Measurements from ENCODE around the gene SHCBP1L. TPM values are rescaled to one million over a fixed set of nuclear protein-coding genes. Genes with fewer than 3 reads are reported as not detected.
"Not testable (repeated sequence)": the region's sequence is repeated elsewhere in the genome, so short reads cannot be mapped to it uniquely, and the experiment has no call there.

SHCBP1L gene
- total RNA-seq, 2 experiments from 2014 or later = not detected

DNA sequence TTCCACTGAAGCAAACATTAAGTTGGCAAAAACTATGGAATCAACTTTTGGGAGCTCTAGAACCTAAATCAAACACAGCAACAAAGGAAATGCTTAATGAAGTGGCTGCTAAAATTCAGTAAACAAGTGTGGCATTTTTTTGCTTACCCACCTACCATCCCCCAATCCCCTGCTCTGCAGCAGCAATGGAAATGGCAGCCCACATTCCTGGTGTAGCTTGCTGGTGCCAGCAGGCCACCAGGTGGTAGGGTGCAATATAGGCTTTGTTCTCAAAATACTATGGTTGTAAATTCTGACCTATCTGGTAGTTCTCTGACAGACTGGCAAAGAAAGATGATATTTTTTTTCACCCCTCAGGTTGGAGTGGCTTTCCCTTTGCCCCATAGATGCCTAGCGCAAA, 42.8 kb downstream of the SHCBP1L start:
- Mint-ChIP-seq H3K4me1 (ENCODE audit: low read depth) (no peaks in the 10 kb centered on the region), H3K27ac (no peak overlapping the region), H3K36me3 (no peaks in the 10 kb centered on the region), H3K27me3 (peaks cover 2% of the 10 kb centered on the region), H3K9me3 (peaks cover 4% of the 10 kb centered on the region), H3K4me3 (no peak overlapping the region)
- POLR2A ChIA-PET = no interaction called here
- intact Hi-C loops (cut with micrococcal nuclease) = no loop called here
- DNase-seq = no peak
- CTCF ChIA-PET = no interaction called here

DNA sequence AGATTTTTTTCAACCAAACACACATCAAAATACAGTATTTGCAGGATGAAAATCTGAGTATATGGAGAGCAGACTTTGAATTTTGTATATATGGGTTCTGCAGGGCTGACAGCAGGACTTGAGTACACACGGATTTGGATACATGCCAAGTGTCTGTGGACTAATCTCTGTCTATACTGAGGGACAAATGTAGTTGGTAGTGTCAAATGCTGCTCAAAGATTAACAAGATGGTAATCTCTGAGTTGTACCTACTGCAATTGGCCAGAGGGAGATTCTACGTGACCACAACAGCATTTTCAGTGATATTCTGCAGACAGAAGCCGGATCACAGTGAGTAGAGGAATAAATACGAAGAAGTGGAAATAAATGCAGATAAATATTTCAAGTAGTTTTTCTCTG, 43.4 kb downstream of the SHCBP1L start:
- Mint-ChIP-seq H3K9me3 (peaks cover 4% of the 10 kb centered on the region), H3K4me1 (ENCODE audit: low read depth) (no peaks in the 10 kb centered on the region), H3K27ac (no peak overlapping the region), H3K4me3 (no peak overlapping the region), H3K27me3 (peaks cover 2% of the 10 kb centered on the region), H3K36me3 (no peaks in the 10 kb centered on the region)
- ChIA-PET POLR2A (no interaction called here), CTCF (no interaction called here)
- no peak for DNase-seq
- intact Hi-C loops (cut with micrococcal nuclease) = no loop called here

DNA sequence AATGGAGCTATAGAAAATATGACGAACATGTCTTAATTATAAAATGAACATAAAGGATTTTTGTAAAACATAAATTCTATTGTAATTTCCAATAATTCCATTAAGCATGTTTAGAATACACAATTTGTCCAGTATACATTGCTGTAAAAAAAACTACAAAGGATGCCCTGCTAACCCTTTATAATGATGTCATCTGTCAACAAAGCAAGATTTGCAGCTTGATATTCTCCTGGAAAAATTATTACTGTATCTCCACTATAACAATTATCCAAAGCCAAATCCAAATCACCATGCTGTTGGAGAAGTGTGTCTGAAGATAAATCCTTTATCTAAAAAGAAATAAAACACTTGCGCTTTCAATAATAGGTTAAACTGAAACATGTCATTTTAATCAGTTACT, 47.6 kb downstream of the SHCBP1L start:
- H3K4me1 Mint-ChIP-seq (ENCODE audit: low read depth) = no peaks in the 10 kb centered on the region
- CTCF ChIA-PET = interaction anchor here (1.4 kb wide), 1 partner anchor 123 kb away, joined by 3 read pairs; no protein-coding TSS in a partner anchor
- no peaks in the 10 kb centered on the region for H3K9me3 Mint-ChIP-seq
- H3K36me3 Mint-ChIP-seq = no peaks in the 10 kb centered on the region
- H3K27me3 Mint-ChIP-seq = no peaks in the 10 kb centered on the region
- no peak overlapping the region for H3K4me3 Mint-ChIP-seq
- POLR2A ChIA-PET = no interaction called here
- no peak for DNase-seq
- no peak overlapping the region for H3K27ac Mint-ChIP-seq
- intact Hi-C loops (cut with micrococcal nuclease) = no loop called here

DNA sequence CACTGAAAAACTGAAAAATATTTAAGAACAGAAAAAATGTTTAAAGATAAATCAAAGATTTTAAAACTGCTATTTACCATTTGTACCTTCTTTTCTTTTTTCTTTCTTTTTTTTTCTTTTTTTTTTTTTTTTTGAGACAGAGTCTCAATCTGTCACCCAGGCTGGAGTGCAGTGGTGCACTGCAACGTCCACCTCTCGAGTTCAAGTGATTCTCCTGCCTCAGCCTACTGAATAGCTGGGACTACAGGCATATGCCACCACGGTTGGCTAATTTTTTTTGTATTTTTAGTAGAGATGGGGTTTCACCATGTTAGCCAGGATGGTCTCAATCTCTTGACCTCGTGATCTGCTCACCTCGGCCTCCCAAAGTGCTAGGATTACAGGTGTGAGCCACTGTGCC, 51.0 kb downstream of the SHCBP1L start:
- H3K27ac Mint-ChIP-seq; intact Hi-C loops (cut with micrococcal nuclease); H3K4me1 Mint-ChIP-seq (ENCODE audit: low read depth); H3K9me3 Mint-ChIP-seq; H3K27me3 Mint-ChIP-seq; DNase-seq; H3K4me3 Mint-ChIP-seq; POLR2A ChIA-PET; H3K36me3 Mint-ChIP-seq; CTCF ChIA-PET: not testable (repeated sequence)

DNA sequence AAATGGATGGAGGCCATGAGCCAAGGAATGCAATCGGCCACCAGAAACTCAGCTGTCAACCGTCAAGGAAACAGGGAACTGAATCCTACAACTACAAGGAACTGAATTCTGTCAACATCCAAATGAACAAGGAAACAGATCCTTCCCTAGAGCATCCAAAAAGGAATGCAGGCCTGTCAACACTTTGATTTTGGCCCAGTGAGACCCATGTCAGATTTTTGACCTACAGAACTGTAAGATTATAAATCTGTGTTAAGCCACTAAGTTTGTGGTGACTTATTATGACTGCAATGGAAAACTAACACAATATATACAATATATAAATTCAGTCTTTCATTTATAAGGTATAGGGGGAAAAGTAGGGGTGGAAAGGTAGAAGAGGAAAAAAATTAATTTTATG, 55.3 kb downstream of the SHCBP1L start:
- CTCF ChIA-PET = no interaction called here
- POLR2A ChIA-PET = no interaction called here

DNA sequence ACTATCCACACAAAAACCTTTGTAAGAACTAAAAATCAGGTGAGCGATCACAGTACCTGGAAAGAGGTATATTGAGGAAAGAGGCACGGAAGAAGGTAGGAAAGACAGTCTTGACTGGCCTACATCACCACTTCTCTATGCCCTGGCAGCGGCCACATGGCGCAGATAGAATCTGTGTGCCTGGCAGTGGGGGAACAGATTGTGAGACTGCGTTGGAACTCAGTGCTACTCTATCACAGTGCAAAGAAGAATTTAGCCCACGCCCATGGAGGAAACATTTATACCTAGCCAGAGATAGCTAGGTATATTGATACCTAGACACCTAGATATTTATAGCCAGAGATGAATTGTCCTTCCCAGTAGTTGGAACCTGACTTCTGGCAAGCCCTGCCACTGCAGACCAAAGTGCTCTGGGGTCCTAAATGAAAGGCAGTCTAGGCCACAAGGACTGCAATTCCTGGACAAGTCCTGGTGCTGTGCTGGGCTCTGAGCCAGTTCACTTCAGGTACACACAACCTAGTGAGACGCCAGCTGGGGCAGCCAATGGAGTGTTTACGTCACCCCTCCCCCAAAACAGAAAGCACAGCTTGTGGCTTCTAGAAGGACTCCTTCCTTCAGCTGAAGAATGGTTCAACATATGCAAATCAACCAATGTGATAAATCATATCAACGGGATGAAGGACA, 61.9 kb downstream of the SHCBP1L start:
- CTCF ChIA-PET = no interaction called here

More for the DNA sequence above, 55.3 kb downstream of the SHCBP1L start:
- Mint-ChIP-seq H3K27me3 (no peaks in the 10 kb centered on the region), H3K4me1 (ENCODE audit: low read depth) (no peaks in the 10 kb centered on the region), H3K4me3 (no peak overlapping the region), H3K9me3 (peaks cover 10% of the 10 kb centered on the region), H3K36me3 (no peaks in the 10 kb centered on the region), H3K27ac (no peak overlapping the region)
- no peak for DNase-seq
- intact Hi-C loops (cut with micrococcal nuclease) = no loop called here

DNA sequence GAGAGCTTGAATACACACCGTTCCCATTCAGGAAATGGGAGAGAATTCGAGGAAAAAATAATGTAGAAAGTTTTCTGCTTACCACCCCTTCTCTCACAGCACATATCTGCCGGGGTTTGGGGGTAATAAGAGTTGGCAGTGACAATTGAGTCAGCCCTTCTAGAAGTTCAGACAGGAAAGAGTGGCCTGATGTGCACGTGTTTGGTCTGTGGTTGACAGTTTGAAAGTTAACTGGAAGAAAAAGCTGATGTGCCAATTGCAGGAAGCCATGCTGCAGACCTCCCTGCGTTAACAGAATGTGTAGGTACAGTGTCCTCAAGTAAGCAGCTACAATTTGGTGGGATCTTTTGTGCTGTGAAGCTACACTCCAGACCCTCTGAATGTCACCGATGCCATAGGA, 63.0 kb downstream of the SHCBP1L start:
- intact Hi-C loops (cut with micrococcal nuclease) = no loop called here

More for the DNA sequence above, 61.9 kb downstream of the SHCBP1L start:
- intact Hi-C loops (cut with micrococcal nuclease) = no loop called here
- H3K27ac Mint-ChIP-seq = no peak overlapping the region
- peaks cover 37% of the 10 kb centered on the region for H3K36me3 Mint-ChIP-seq
- H3K4me1 Mint-ChIP-seq (ENCODE audit: low read depth) = peaks cover 13% of the 10 kb centered on the region
- H3K27me3 Mint-ChIP-seq = no peaks in the 10 kb centered on the region
- DNase-seq = no peak
- H3K4me3 Mint-ChIP-seq = no peak overlapping the region
- H3K9me3 Mint-ChIP-seq = peaks cover 12% of the 10 kb centered on the region
- POLR2A ChIA-PET = interaction anchor here (0.6 kb wide), 1 partner anchor 282 kb away, joined by 7 read pairs; no protein-coding TSS in a partner anchor

DNA sequence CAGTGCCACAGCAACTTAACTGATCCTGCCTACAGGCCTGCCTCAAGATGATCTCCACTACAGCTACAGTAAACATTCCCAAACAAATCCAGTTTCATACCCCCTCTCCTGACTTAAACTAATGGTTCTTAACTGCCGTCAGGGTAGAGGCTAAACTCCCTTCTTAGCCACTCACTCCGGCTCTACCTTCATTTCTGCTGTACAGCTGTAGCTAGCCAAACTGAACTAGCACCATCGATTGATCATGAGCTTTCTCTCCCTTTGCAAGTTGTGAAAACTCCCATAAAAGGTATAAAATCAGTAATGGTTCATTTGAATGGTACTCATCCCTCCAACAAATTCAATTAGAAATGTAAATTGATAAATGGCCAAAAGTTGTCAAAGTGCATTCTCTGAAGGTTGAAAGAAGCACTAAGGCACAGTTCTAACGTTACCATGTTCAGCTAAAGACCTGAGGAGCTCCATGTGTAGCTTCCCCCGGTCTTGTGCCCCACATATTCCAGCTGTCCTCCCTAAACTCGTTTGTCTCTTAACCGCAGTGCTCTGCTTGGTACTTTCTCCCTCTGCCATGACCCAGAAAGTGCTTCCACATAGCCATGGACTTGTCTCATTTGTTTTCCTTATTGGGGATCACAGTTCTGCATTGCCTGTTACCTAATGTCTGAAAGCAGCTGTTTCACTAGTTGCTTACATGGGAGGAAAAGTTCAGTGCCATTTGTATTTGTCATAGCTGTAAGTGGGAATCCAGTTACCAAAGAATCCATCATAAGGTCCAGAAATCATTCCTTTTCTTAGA, 64.0 kb downstream of the SHCBP1L start:
- Mint-ChIP-seq H3K9me3 (peaks cover 6% of the 10 kb centered on the region), H3K4me1 (ENCODE audit: low read depth) (peaks cover 13% of the 10 kb centered on the region), H3K4me3 (no peak overlapping the region), H3K36me3 (peaks cover 54% of the 10 kb centered on the region), H3K27ac (no peak overlapping the region), H3K27me3 (no peaks in the 10 kb centered on the region)
- POLR2A ChIA-PET = interaction anchor here (0.7 to 1.9 kb wide), 4 partner anchors 24 to 167 kb away, joined by 3 to 4 read pairs (median 3); no protein-coding TSS in a partner anchor
- DNase-seq = no peak
- CTCF ChIA-PET = interaction anchor here (0.6 kb wide), 1 partner anchor 581 kb away, joined by 3 read pairs; no protein-coding TSS in a partner anchor
- intact Hi-C loops (cut with micrococcal nuclease) = no loop called here

More for the DNA sequence above, 63.0 kb downstream of the SHCBP1L start:
- DNase-seq = peak; percentile 43
- Mint-ChIP-seq H3K36me3 (peaks cover 46% of the 10 kb centered on the region), H3K4me1 (ENCODE audit: low read depth) (peaks cover 13% of the 10 kb centered on the region), H3K27ac (no peak overlapping the region), H3K4me3 (no peak overlapping the region), H3K9me3 (peaks cover 12% of the 10 kb centered on the region), H3K27me3 (no peaks in the 10 kb centered on the region)
- POLR2A ChIA-PET = interaction anchor here (0.7 to 1.9 kb wide), 2 partner anchors 25 to 165 kb away, joined by 3 to 4 read pairs; no protein-coding TSS in a partner anchor
- CTCF ChIA-PET = no interaction called here

DNA sequence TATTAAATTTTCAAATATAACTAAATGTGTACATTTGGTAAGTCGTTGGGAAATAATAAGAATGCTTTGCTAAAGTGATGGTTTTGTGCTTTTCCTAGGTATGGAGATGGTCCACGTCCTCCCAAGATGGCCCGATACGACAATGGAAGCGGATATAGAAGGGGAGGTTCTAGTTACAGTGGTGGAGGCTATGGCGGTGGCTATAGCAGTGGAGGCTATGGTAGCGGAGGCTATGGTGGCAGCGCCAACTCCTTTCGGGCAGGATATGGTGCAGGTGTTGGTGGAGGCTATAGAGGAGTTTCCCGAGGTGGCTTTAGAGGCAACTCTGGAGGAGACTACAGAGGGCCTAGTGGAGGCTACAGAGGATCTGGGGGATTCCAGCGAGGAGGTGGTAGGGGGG, 66.0 kb downstream of the SHCBP1L start:
- peaks cover 68% of the 10 kb centered on the region for H3K36me3 Mint-ChIP-seq
- CTCF ChIA-PET = no interaction called here
- H3K4me3 Mint-ChIP-seq = no peak overlapping the region
- POLR2A ChIA-PET = no interaction called here
- peaks cover 2% of the 10 kb centered on the region for H3K9me3 Mint-ChIP-seq
- intact Hi-C loops (cut with micrococcal nuclease) = no loop called here
- H3K4me1 Mint-ChIP-seq (ENCODE audit: low read depth) = peaks cover 11% of the 10 kb centered on the region
- H3K27me3 Mint-ChIP-seq = no peaks in the 10 kb centered on the region
- H3K27ac Mint-ChIP-seq = no peak overlapping the region
- no peak for DNase-seq

DNA sequence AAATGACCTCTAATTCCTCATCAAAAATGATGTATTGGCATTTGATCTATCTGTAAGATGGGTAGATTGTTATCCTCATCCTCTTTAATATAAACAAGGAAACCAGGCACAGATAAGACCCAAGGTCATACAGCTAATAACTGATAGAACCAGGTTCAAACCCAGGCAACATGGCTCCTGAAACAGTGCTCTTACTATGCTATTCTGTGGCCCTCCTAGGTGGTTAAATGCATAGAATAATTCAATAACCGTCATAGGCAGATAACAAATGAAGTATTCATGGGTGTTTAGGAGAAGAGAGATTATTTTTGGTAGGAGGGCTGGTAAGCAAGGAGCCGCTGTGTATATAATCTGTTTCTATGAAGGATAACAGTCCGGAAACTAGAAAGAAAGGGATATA, 67.4 kb downstream of the SHCBP1L start:
- Mint-ChIP-seq H3K27me3 (no peaks in the 10 kb centered on the region), H3K27ac (no peak overlapping the region), H3K4me1 (ENCODE audit: low read depth) (peaks cover 11% of the 10 kb centered on the region), H3K4me3 (no peak overlapping the region), H3K9me3 (peaks cover 2% of the 10 kb centered on the region), H3K36me3 (peaks cover 78% of the 10 kb centered on the region)
- CTCF ChIA-PET = no interaction called here
- intact Hi-C loops (cut with micrococcal nuclease) = no loop called here
- POLR2A ChIA-PET = no interaction called here
- DNase-seq = no peak

DNA sequence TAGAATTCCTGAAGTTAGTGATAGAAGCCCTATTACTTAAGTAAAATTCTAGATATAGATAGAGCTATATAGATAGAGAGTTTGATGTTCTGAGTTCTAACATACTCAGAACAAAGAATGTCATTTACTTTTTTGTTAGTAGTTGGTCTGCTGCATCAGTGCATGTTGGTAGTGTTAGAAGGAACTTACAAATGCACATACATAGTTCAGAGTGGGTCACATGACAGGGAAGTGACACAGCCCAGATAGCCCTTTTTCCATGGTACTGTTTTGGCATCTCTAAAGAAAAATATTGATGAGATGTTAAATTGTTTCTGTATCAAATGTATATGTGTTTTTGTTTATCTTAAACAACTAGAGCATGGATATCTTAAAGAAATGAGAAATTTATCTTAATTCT, 68.1 kb downstream of the SHCBP1L start:
- POLR2A ChIA-PET = no interaction called here
- Mint-ChIP-seq H3K4me3 (no peak overlapping the region), H3K9me3 (no peaks in the 10 kb centered on the region), H3K36me3 (peaks cover 79% of the 10 kb centered on the region), H3K4me1 (ENCODE audit: low read depth) (peaks cover 9% of the 10 kb centered on the region), H3K27me3 (no peaks in the 10 kb centered on the region), H3K27ac (no peak overlapping the region)
- intact Hi-C loops (cut with micrococcal nuclease) = no loop called here
- CTCF ChIA-PET = no interaction called here
- no peak for DNase-seq

DNA sequence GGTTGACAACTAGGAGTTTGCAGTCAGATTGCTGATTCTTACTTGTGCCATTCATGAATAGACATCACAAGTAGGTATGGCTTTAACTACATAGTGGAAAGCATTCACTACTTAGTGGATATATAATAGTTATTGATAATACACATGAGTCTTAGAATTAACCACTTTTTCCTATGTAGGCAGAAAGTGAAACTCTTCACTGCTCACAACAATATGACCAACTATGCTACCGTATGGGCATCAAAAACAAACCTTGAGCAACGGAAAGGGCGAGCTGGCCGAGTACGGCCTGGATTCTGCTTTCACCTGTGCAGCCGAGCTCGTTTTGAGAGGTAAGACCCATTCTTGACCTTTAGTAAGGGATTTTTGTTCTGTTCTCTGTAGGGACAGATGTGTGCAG, 75.1 kb downstream of the SHCBP1L start:
- intact Hi-C loops (cut with micrococcal nuclease) = loop anchor here (5.0 kb wide), 1 partner anchor 36 kb away; no protein-coding TSS in a partner anchor
- CTCF ChIA-PET = no interaction called here

More for the DNA sequence above, 75.1 kb downstream of the SHCBP1L start:
- Mint-ChIP-seq H3K36me3 (peaks cover 86% of the 10 kb centered on the region), H3K9me3 (no peaks in the 10 kb centered on the region), H3K4me1 (ENCODE audit: low read depth) (peaks cover 29% of the 10 kb centered on the region), H3K27ac (peak overlapping the region; percentile 64), H3K4me3 (no peak overlapping the region), H3K27me3 (no peaks in the 10 kb centered on the region)
- POLR2A ChIA-PET = no interaction called here
- DNase-seq = peak; percentile 47

Measured in activated CD4-positive, alpha-beta memory T cell treated with anti-CD3 and anti-CD28 coated beads for 36 hours (primary cell).